GM12865 (cell line): Measurements from ENCODE around the gene SLC23A1.

Source experiments
- DNase-seq: peaks from one replicate; pipeline ENCODE4 v3.0.0; 2010; ENCODE audit warnings: low read depth
- H3K4me3 ChIP-seq: 2 replicates; pipeline ENCODE4 v1.5.1; 2011; ENCODE audit warnings: mild to moderate bottlenecking, low read depth, low read length, control low read depth
- TF ChIP-seq, protein P1 (sequence below): IDR thresholded peaks from 2 replicates; pipeline ENCODE4 v1.5.1; 2011; ENCODE audit warnings: low read length, control low read depth, low read depth, inconsistent platforms; ENCODE audit not compliant: insufficient read depth; ENCODE audit errors: missing control alignments

The SLC23A1 gene

DNA sequence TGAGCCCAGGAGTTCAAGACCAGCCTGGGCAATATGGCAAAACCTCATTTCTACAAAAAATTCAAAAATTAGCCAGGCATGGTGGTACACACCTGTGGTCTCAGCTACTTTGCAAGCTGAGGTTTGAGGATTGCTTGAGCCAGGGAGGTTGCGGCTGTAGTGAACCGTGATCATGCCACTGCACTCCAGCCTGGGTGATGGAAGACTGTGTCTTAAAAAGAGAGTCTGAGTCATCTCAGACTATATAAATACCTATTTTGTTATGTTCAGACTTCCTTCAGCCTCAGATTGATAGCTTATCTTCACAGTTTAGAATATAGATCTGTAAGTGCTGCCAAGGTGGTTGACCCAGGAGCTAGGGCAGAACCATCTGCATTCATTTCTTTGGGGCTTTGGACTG is 43.0 kb downstream of the SLC23A1 start:
- TF ChIP-seq, protein P1, sequence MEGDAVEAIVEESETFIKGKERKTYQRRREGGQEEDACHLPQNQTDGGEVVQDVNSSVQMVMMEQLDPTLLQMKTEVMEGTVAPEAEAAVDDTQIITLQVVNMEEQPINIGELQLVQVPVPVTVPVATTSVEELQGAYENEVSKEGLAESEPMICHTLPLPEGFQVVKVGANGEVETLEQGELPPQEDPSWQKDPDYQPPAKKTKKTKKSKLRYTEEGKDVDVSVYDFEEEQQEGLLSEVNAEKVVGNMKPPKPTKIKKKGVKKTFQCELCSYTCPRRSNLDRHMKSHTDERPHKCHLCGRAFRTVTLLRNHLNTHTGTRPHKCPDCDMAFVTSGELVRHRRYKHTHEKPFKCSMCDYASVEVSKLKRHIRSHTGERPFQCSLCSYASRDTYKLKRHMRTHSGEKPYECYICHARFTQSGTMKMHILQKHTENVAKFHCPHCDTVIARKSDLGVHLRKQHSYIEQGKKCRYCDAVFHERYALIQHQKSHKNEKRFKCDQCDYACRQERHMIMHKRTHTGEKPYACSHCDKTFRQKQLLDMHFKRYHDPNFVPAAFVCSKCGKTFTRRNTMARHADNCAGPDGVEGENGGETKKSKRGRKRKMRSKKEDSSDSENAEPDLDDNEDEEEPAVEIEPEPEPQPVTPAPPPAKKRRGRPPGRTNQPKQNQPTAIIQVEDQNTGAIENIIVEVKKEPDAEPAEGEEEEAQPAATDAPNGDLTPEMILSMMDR = no peak
- DNase-seq = no peak
- H3K4me3 ChIP-seq = no peak overlapping the region

DNA sequence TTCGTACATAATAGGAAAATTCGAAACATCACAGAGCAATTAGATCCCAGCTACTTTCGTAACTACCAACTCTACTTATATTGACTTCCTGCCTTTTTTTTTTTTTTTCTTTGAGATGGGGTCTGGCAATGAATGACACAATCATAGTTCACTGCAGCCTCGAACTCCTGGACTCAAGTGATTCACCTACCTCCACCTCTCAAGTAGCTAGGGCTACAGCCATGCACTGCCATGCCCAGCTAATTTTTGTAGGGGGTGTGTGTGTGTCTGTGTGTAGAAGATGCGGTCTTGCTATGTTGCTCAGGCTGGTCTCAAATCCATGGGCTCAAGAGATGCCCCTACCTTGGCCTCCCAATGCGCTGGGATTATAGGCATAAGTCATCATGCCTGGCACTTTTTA is 47.3 kb downstream of the SLC23A1 start:
- TF ChIP-seq, protein P1 = no peak
- H3K4me3 ChIP-seq = no peak overlapping the region
- no peak for DNase-seq
